Esophagus muscularis mucosa (tissue), 3 donors: Measurements from ENCODE around the gene TBC1D5.

Source experiments
- EP300 ChIP-seq: sonication (generic); formaldehyde crosslinking; IDR thresholded peaks from one replicate; pipeline ENCODE4 v1.6.1; 2017; ENCODE audit warnings: antibody characterized with exemption
- TF ChIP-seq, protein P1 (sequence below), 3 experiments: fragments of 200-600 bp in 2 of 3; fragments of 450-650 bp in 1 of 3; sonication (generic) in 2 of 3; IDR thresholded peaks; one replicate each; pipeline ENCODE4 v1.5.1; 2017 to 2019; ENCODE audit warnings: antibody characterized with exemption in 3 of 3, mild to moderate bottlenecking in 2 of 3, moderate library complexity in 1 of 3

DNA sequence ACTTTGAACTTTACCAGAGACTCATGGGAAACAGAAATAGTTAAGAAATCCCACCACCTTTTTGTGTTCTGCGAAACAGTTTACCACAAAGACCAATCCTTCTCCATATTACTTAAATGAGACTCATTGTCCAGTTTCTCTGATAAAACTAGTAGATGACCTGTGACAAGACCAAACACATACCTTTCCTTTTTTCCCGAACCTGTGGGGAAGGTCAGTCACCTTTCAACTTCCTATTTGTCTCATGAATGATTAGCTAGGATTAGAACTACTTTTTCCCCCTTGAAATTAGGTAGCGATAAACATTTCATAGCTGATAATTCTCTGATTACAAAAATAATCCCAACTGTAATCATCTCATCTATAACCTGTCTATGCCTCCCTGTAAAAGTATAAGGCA is 2.3 kb upstream of the TBC1D5 start:
- TF ChIP-seq, protein P1, sequence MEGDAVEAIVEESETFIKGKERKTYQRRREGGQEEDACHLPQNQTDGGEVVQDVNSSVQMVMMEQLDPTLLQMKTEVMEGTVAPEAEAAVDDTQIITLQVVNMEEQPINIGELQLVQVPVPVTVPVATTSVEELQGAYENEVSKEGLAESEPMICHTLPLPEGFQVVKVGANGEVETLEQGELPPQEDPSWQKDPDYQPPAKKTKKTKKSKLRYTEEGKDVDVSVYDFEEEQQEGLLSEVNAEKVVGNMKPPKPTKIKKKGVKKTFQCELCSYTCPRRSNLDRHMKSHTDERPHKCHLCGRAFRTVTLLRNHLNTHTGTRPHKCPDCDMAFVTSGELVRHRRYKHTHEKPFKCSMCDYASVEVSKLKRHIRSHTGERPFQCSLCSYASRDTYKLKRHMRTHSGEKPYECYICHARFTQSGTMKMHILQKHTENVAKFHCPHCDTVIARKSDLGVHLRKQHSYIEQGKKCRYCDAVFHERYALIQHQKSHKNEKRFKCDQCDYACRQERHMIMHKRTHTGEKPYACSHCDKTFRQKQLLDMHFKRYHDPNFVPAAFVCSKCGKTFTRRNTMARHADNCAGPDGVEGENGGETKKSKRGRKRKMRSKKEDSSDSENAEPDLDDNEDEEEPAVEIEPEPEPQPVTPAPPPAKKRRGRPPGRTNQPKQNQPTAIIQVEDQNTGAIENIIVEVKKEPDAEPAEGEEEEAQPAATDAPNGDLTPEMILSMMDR (IDR thresholded peaks at IDR 0.05), result no peak
- TF ChIP-seq EP300, result no peak
